ENCODE data around the gene ARFIP2.
A peak's percentile ranks its signal among the peaks of the same experiment; 100 is the strongest.
"Not testable (repeated sequence)": the region's sequence is repeated elsewhere in the genome, so short reads cannot be mapped to it uniquely, and the experiment has no call there.

Gene ARFIP2, protein sequence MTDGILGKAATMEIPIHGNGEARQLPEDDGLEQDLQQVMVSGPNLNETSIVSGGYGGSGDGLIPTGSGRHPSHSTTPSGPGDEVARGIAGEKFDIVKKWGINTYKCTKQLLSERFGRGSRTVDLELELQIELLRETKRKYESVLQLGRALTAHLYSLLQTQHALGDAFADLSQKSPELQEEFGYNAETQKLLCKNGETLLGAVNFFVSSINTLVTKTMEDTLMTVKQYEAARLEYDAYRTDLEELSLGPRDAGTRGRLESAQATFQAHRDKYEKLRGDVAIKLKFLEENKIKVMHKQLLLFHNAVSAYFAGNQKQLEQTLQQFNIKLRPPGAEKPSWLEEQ
- total RNA-seq, result 44.5 reads per million, percentile 65 among the genes with 10 or more reads in this experiment

DNA sequence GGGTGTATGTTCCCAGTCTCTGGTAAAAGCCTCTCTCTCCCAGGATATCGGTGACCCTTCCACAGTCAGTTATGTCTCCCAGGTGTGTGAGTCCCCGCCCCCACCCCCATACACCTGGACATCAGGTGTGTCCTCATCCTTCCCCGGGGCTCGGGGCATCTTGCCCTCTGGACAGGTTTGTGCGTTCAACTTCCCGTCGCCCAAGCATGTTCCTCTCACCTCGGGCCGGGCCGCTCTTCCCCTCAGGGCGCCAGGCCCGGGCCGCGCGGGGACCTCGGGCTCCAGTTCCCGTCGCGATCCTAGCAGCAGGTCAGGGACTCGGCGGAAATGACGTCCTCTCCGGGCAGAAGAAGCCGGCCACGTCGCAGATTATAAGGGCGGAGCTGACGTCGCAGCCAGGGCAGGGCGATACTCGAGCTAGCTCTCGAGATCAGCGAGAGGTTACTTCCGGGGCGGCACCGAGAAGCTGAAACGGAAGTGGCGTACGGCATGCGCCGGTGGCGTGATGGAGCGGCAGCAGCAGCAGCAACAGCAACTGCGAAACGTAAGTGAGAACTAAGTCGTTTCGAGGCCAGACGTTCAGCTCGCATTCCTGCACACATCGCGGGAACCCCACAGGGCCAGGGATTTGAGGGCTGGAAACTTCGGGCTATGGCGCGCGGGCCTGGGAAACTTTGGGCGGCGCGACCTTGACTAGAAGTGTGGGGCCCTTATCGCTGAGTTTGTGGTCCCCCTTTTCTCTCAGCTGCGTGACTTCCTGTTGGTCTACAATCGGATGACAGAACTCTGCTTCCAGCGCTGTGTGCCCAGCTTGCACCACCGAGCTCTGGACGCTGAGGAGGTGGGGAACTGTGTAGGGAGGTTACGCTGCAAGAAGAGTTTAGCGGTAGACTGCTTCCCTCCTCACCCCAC is at the start of gene ARFIP2, which contains the start of gene TIMM10B:
Gene ARFIP2, minus strand, starts transcription at position 320 of the 912 bp plus-strand sequence. CDS start 910 bp downstream, outside the sequence.
Gene TIMM10B, plus strand, starts transcription at position 490 of the 912 bp plus-strand sequence. Its CDS starts 16 bp downstream, at position 506.
- peak; percentile 96 for DNase-seq

DNA sequence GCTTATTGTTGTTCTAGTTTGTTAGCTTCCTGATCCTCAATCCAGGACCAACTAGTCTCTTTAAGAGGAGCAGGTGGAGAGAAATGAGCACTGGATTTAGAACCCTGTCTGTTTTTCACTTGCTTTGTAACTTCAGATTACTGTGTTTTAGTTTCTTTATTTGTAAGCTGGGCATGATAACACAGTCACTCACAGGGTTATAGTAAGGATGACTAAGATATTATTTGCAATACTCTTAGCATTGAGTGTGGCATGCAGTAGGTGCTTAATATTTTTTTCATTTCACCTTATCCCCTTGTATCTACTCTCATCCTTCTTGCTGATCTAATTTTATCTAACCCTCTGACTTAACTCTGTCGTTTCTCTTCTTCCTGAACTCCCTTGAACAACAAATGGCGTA is 49.7 kb upstream of the ARFIP2 start:
- DNase-seq, result no peak

DNA sequence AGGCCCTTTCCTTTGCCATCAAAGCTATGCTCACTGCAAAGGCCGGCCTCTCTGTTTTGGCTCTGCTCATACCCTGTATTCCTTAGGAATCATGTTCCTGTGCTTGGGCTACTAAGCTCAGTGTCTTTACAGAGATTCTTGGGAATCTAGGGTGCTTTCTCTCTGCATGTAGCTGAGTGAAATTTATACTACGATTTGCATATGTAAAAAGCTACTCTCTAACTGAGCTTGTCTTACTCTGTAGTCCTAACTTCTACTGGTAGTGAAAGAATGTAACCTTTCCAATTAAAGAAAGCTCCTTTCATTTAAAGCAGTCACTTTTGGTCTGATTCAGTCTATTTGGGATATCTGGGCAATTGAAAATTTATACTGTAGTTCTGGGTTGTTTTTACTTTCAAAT is 48.1 kb upstream of the ARFIP2 start:
- DNase-seq, result no peak

DNA sequence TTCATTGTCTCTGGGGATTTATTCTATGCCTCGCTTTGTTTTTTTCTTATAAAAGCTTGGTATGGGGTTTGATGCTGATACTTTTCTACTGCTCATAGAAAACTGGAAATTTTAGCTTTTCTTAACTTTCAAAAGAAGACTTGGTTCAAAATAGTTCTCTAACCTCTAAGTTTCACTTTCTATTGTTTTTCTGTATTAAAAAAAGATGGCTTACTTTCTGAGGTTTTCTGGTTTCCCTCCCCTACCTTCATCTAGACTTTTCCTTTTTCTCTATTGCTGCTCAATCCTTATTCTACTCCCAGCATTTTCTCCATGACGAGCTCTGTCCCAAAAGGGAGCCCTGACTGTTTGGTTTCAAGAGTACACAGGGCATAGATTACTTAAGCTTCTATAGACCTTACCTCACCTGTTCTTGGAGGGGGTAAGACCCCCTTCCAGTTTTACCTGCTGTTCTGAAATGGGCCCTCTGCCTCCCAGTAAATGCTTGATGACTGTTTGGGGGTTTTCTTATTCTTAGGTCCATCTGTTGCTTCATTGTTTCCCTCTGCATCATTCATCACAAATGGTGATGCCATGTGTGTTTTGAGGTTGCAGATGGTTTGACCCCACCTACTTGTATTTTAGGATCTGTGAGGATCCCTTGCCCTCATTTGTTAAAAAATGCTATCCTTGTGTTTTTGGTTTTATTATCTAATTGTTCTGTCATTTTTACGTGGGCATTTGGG is 45.4 kb upstream of the ARFIP2 start:
- DNase-seq, result no peak

DNA sequence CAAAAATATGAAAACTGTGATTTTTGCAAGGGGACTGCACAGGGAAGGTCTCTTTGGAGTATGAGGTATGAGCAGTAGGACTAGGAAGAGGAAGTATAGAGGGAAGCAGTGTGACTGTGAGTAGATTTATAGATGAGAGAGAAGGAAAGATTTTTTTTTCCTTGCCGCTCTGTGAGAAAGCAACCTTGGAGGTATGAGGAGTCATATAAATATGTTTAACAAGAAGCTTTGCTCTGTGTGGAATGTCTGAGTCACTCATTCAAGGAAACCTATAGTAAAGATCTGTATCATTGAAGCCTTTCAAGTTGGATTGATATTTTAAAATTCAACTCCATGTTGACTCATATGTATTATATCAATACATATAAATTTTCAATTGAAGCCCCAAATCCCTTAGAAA is 42.1 kb upstream of the ARFIP2 start:
- no peak for DNase-seq

DNA sequence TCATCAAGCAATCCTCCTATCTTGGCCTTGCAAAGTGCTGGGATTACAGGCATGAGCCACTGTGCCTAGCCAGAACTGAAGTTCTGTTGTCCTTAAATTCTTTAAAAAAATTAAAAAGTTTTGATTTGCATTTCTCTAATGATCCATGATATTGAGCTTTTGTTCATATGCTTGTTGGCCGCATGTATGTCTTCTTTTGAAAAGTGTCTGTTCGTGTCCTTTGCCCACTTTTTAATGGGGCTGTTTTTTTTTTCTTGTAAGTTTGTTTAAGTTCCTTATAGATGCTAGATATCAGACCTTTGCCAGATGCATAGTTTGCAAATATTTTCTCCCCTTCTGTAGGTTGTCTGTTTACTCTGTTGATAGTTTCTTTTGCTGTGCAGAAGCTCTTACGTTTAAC is 40.8 kb upstream of the ARFIP2 start:
- DNase-seq, result not testable (repeated sequence)

DNA sequence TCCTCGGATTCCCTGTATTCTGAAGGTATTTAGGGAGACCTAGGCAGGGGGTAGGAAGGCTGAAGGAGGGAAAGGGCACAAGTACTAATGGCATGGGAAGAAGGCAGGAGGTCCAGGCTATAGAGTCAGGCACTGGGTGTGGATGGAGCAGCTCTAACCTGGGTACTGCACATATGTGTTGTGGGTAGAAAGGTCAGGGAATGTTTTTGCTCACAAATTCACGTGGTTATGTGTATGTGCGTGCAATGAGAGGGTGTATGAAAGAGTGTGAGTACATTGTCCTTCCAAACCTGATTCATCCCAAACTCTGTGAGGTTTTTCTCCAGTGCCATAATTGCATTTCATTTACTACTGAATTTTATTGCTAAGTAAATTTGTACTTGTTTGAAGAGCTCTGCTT is 39.1 kb upstream of the ARFIP2 start:
- no peak for DNase-seq

DNA sequence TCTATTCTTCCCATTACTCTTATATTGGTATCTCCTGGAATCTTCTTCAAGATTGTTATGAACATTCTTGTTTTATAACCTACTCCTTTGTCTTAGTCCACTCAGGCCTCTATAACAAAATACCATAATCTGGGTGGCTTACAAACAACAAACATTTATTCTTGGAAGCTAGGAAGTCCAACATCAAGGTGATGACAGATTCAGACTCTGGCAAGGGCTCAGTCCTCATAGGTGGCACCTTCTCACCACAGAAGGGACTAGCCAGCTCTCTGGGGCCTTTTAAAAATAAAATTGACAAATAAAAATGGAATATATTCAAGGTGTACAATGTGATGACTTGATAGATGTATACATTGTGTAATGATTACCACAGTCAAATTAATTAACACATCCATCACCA is 35.7 kb upstream of the ARFIP2 start:
- DNase-seq, result no peak

DNA sequence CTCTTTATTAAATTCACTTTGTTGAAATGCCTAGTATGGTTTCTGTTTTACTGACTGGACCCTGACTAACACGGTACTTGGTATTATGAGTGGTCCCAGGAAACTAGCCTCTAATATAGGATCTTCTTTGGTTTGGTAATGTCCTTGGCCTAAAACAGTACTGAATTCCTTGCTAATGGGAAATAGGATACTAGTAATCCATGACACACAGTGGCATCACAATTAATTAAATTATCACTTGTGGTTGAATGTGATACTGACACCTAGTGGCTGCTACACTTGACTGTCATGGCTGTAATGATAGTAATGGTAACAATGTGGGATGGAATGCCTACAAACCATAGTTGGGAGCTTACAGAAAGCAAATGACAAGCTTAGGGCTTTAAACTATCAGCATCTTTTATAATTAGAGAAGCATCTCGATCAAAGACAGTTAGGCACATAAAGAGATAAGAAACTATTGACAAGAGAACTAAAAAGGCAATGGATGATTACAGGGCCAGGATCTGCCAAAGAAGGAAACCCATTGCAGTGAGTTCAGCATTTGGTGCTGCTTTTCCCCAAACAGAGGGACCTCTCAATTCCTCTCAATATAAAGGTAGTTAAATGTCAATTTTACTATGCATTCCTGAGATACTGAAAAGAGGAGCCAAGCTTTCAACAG is 24.6 kb upstream of the ARFIP2 start:
- DNase-seq, result no peak

DNA sequence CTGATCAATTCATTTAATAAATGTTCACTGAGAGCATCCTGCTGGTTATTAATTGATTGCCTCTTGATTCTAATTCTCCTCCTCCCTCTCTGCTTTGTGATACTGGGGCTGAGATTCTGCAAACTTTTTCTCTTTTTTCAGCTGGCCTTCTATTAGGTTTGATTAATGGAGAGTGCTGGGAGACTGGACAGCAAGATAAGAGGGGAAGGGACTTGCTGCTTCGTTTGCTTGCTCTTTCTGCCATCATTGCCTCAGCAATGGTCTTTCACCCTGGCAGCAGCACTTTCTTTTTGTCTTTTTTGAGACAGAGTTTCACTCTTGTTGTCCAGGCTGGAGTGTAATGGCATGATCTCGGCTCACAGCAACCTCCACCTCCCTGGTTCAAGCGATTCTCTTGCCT is 23.0 kb upstream of the ARFIP2 start:
- DNase-seq, result no peak

DNA sequence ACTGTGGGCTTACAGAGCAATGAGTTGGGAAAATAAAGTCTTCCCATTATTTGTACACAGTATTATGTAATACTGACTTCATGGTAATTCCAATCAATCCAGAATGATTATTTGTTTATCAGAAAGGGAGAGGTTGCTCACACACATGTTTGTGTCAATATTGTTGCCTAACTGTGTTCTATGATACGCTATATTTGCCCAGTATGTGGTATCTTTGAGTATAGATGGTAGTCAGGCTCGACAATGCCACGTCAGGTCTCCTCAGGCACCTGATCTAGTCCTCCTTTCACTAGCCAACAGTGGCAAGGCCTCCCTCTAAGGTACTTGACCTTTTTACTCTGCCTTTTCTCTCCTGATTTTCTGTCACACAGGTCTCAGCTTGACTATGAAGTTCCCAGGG is 21.3 kb upstream of the ARFIP2 start:
- DNase-seq, result no peak

DNA sequence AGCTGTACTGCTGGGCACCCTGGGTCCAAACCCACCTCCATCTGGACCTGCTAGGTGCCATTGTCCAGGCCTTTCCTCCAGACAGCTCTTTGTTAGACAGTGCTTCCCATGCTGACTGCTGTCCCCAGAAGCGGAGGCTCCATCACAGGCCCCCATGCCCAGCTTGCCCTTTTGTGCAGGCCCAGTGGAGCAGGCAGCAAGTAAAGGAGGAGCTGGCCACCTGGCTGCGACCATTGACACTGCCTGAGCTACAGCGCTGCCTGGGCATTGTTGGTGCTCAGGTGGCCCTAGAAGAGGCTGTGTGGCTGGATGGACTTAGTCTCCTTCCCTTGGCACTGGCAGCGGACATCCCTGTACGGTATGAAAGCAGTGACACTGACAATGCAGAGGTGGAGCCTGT is 17.4 kb upstream of the ARFIP2 start:
- DNase-seq, result no peak

DNA sequence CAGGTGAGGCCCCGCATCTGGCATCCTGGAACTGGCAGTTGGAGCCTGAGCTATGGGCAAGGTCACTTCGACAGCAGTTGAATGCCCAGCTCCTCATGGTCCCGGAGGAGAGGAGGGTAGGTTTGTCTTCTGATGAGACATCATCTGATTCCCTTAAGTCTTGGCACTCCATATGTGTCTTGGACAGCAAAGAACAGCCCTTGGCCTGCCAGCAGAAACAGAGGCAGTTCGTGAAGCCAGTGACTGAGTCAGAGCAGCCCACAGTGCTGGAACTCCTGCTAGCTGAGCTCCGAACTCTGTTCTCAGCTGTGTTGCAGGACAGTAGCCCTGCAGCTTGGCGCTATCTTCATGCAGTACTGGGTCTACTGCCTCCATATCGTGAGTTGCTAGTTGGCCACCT is 17.0 kb upstream of the ARFIP2 start:
- DNase-seq, result no peak

DNA sequence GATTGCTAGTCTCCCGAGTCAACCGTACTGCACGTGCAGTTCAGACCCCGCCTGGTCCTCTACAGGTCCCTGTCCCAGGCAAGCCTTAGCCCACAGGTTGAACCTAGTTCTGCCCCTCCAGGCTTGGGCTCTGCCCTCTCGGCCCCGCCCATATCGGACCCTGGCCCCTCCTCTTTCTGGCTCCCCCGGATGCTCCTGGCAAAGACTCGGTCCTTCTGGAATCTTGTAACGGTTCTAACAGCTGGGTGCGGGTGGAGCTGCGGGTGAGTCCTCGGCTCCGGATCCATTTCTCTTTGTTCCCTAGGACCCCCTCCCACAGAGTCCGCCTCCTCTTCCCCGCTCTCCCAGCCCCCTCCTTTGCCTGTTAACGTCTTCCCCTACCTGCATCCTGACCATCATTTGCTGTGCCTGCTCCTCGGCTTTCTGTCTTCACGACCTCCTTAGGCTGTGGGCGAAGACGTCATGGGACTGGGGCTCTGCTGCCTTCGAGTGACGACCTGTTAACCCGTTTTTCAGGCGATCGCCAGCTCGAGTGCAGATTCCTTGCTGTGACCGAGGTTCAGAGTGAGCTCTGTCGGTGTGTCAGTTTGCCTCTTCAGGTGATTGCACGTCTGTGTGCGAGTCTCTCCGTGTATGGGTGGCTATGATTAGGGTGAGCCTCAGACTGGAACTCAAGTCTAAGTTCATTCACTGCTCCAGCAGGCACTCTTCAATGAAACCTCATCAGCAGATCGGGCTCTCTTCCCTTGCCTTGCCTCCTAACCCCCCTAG is 16.1 kb upstream of the ARFIP2 start, which contains the start of gene DNHD1:
Gene DNHD1, plus strand, starts transcription at position 212 of the 771 bp plus-strand sequence. CDS start 936 bp downstream, outside the sequence.
- DNase-seq, result no peak

DNA sequence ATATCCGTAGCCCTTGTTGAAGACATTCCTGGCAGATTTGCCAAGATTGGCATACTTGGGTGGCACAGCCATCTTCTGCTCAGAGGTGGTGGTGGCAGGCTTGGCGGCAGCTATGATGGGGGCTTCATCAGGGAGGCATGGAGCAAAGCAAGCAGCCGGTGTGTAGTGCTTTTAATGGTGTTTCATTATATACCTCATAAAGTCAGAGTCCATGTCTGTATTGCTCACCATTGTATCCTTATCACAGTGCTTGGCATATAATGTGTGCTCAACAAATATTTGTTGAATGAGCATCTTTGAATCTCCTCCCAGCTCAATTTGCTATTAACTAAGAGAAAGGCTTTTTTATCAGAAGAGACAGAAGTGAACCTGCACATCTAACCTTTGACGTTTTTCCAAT is 8.2 kb upstream of the ARFIP2 start:
- no peak for DNase-seq

DNA sequence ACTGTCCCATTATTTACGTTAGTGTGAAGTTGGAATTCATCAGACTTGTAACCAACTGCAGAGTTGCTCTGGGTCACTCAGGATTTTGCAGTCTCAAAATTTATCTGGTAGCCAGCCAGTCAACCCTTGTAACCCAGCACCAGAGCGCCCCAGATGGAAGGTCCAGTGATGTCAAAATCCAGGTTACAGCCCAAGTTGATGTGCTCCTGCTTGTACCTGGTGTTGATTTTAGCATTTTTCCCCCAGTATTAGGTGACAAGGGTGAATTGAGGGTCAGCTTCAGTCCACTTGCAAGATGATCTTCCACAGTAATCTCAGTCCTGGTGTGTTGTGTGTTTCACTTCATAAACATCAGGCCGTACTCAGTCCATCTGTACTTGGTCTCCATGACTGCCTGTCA is 7.7 kb upstream of the ARFIP2 start:
- no peak for DNase-seq

DNA sequence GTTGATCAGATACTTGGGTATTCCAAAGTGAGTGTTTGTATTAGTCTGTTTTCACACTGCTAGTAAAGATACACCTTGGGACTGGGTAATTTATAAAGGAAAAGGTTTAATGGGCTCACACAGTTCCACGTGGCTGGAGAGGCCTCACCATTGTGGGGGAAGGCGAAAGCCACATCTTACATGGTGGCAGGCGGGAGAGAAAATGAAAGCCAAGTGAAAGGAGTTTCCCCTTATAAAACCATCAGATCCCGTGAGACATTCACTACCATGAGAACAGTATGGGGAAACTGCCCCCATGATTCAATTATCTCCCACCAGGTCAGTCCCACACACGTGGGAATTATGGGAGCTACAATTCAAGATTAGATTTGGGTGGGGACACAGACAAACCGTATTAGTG is 7.2 kb upstream of the ARFIP2 start:
- DNase-seq, result no peak

DNA sequence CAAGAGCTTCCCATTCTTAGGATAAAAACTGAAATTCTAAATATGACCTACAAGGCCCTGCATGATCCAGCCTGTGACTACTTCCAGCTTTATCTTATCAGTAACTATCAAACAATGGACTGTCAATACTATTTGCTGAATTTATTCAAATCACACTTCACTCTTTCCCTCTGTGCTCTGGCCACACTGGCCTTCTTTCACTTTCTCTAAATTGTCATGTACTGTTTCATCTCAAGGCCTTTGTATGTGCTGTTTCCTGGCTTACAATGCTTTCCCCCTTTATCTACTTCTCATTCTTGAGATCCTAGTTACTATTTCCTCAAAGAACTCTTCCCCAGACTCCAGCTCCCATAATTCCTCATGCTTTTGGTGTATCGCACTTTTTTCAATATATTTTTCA is 5.8 kb upstream of the ARFIP2 start:
- no peak for DNase-seq

DNA sequence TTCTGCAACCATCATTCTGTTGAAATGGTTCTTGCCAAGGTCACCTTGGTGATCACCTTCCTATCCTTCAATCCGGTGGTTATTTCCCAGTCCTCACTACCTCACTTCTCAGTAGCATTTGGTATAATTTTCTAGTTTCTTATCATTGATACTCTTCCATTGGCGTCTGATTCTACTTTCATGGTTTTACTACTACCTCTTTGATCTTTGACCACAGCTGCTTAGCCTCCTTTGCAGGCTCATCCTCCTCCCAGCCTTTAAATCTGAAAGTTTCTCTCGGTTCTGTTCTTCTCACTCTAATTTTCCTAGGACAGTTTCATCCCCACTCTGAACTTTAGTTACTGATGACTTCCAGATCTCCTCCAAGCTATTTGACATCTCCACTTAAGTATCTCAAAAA is 5.1 kb upstream of the ARFIP2 start:
- DNase-seq, result no peak

DNA sequence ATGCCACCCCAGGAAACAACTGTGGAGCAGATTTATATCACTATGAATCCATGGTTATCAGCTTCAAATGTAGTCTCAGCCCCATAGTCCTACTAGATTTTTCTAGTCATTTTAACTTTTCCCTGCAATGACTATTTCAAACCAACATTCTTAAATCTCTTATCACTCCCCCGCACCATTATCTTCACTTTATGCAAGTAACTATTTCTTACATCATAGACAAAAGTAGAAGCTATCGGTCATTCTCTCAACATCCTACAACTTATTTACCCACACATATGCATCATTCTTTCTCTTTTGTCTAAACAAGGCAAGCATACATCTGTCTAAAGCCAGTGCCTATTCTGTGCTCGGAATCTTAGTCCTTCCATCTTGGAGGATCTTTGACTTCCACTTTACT is 4.5 kb upstream of the ARFIP2 start:
- DNase-seq, result no peak

DNA sequence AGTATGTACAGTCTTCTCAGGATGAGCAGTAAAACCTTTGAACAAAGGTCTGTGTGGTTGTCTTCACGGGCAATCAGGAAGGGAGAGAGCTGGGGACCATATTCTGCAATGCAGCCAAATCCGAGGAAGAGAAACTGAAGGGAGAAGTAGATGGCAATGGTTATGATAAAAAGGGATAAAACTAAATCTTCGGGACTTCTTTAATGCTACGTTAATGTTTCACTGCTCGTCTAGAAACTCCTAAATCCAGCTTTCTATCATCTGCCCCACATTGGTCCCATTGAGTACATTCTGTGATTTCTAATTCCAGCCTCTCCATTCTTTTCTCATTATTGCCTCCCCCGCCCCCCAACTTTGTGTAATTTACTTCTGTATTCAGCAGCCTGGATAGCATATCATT is 1.9 kb upstream of the ARFIP2 start:
- DNase-seq, result no peak

DNA sequence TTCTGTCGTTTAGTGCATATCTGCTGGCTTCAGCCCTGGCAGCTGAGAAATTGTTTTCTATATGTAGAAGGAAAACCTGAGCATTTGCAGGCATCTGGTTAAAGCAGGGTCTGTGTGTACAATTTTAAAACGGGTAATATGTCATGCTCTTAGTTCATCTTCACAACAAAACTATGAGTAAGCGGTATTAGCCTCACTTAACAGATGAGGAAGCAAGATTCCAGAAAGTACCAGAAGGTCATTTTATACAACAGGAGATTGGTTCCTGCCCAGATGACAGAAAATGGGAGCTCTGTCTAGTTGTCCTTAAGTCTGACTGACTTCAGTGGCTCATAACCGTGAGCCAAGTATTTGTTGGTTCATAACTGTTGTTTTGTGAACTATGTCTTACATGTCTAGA is 1.3 kb upstream of the ARFIP2 start:
- DNase-seq, result no peak

Data from effector CD4-positive, alpha-beta T cell (primary cell).